GM10266 (cell line): Measurements from ENCODE around the gene SPTBN2.

Experiments
- DNase-seq: peaks from one replicate; pipeline ENCODE4 v3.0.0; 2012; ENCODE audit errors: extremely low spot score
- CTCF ChIP-seq: IDR thresholded peaks from 2 replicates; pipeline ENCODE4 v1.5.1; 2012; ENCODE audit warnings: mild to moderate bottlenecking, low read depth; ENCODE audit not compliant: control insufficient read depth, insufficient read depth; ENCODE audit errors: missing control alignments

The SPTBN2 gene

DNA sequence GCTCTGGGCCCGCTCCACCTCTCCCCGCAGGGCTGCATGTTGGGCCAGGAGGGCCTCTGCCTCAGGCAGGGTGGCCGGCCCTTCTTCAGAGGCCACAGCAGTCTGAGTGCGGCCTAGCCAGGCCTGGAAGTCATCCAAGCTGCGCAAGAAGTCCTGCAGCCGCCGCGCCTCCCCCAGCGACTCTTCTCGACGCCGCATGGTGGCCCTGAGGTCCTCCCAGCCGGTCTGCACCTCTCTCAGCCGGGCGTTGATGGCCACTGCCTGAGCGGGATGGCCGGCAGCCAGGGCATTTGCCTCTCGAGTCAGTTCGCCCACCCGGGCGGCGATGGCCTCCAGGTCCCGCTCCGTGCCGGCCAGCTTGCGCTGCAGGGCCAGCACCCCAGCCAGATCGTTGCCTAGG lies 28.3 kb downstream of the SPTBN2 start:
- DNase-seq, result no peak
- no peak for TF ChIP-seq CTCF

GRCh38 chr11:66700337-66700736 lies 28.7 kb downstream of the SPTBN2 start:
- DNase-seq, result no peak
- TF ChIP-seq CTCF, result no peak

DNA sequence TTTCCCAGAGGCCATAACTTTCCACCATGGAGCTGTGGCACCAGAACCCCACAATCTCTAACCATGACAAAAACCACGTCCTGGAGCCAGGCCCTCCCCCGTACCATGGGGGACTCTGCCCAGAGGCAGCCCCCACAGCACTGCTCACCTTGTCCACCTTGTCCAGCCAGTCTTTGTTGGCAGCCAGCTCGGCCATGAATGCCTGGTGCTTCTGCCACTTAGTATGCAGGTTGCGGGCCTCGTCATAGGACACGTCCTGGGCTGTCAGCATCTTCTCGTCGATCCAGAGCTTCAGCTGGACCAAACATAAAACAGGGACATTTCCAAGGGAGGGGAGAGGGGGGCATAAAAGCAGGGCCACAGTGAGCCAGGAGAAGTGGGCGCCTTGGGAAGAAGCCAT lies 30.5 kb downstream of the SPTBN2 start:
- no peak for TF ChIP-seq CTCF
- DNase-seq, result no peak

GRCh38 chr11:66697988-66698387 lies 31.0 kb downstream of the SPTBN2 start:
- DNase-seq, result no peak
- TF ChIP-seq CTCF, result no peak

DNA sequence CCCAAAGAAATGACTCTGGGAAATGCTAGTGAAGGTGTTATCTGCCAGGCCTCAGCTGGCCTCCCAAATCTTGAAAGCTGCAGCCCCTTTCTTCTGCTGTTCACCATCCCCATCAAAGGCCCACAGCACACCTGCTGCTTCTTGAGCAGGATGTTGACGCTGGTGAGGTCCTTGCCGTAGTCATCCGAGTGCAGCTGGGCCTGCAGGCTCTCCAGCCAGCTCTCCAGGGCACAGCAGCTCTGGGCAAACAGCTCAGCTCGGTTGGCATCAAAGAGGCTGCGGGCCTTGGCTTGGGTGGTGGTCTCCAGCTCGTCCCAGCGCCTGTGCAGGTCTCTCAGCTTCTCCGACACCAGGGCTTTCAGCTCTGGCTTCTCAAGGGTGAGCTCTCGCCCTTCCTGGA lies 32.9 kb downstream of the SPTBN2 start:
- no peak for DNase-seq
- no peak for TF ChIP-seq CTCF

GRCh38 chr11:66694732-66695207 lies 34.2 kb downstream of the SPTBN2 start:
- peak; percentile 94 for DNase-seq
- peak; percentile 81 for TF ChIP-seq CTCF

DNA sequence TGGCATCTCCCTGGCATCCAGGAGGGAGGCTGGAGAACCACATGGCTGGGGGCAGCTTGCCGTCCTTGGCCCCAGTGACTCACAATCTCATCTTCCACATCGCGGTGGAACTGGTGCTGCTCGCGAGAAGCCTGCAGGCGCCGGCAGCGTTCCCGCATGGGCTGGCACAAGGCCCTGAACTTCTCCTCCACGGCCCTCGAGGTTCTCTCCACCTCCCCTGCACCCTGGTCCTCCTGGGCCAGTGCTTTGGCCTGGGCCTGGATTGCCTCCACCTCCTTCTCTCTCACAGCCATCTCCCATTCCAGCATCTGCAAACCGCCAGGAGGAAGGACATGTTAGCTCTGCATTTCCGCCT lies 35.0 kb downstream of the SPTBN2 start:
- no peak for DNase-seq

More for the DNA sequence above, 35.0 kb downstream of the SPTBN2 start:
- no peak for TF ChIP-seq CTCF
